ENCODE data around the gene KCTD2.
A peak's percentile ranks its signal among the peaks of the same experiment; 100 is the strongest.

Gene KCTD2

DNA sequence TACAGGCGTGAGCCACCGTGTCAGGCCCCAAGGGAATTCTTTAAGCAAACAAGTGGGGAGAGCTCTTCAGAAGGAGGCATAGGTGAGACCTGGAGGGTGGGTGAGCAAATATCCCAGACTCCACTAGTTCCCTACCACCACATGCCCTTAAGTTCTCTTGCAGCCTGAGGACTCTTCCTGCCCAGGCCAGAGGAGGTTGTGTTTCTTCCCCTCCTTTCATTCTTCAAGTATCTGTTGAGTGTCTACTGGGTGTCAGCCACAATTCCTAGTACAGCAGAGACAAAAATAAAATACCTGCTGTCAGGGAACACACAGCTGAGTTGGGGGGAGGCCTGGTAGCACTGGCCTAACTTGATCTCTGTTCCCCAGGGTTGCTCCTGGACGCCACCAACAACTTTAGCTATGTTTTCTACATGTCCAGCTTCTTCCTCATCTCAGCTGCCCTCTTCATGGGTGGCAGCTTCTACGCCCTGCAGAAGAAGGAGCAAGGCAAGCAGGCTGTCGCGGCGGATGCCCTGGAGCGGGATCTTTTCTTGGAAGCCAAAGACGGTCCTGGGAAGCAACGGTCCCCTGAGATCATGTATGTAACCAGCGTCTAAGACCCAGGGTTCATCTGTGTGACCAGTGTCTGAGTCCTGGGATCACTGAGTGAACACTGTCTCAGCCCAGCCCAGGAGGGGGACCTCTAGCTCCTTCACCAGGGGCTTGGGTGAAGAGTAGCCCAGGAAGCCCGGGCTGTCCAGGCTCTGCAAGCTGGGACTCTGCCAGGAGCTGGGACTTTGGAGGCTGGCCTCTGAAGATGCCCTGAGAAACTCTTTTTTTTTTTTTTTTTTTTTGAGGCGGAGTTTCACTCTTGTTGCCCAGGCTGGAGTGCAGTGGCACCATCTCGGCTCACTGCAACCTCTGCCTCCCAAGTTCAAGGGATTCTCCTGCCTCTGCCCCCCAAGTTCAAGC, 56.9 kb downstream of the KCTD2 start:
- no peak for DNase-seq

DNA sequence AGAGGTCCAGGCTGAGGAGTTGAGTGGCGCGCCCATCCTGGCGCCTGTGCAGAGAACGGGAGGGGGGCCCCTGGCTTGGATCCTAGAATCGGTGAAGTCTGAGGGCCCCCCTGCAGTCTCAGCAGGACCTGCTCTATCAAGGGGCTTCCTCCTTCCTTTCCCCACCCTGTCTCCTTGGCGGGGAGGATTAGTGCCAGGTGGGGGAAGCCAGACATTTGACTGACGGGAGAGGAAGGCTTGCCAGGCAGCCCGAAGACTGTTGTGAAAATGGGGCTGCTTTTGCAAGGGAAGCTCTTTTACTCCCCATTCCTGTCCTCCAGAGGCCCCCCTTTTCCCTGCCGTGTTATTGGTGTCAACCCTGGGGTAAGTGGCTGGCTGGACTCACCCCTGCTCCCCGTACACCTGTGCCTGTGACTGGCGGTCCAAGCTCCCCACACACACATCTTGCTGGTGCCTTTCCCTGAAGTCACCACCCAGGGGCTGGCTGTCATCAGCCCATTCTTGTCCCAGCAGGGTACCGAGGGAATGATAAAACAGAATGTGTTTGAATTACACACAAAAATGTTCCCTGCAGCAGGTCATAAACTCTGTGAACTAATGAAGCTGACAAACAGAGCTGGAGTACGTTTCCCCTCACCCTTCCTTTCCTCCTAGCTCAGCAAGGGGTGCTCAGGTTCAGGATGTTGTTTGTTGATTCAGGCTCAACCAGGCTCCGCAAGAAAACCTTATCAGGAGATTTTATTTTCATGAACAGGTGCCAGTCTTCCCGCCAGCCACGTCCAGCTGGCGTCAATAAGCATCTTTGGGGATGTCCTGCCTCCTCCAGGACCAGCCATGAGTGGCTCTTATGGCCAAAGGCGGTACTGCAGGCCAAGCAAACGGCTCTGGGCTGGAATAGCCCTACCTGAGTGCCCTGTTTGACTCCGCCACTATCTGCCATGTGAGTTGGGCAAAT, 58.4 kb downstream of the KCTD2 start:
- no peak for DNase-seq

DNA sequence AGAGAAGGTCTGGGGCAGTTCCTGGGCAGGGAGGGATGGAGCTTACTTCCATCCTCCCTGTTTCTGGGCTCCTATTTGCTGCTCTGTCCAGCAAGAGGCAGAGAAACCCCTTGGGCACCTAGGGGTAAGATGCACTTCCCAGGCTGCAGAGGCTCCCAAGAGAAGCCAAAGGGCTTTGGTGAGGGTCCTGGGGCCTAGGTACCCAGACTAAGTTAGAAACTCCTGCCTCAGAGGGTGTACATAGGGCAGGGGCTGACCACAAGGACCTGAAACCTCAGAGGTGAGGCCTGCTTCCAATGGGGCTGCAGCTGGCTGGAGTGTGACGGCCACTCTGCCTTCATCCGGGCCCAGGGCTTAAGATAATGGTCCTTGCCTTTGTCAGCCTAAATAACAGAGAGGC, 61.2 kb downstream of the KCTD2 start:
- DNase-seq: no peak

DNA sequence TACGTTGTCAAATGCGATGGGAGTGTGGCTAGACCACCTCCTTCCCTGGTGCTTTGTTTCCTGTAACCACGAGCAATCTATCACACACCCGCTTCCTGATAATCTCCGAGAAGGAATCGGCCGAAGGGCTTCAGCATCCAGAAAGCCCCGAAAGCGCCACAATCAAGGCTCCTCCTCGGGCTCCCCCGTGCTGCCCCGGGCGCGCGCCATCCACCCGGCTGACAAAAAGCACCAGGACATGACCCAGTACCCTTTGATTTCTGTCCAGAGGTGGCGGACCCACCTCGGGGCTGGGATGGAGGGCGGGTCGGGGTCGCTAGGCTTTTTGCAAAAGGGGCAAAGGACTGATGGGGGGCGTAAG, 62.0 kb downstream of the KCTD2 start:
- DNase-seq: no peak

DNA sequence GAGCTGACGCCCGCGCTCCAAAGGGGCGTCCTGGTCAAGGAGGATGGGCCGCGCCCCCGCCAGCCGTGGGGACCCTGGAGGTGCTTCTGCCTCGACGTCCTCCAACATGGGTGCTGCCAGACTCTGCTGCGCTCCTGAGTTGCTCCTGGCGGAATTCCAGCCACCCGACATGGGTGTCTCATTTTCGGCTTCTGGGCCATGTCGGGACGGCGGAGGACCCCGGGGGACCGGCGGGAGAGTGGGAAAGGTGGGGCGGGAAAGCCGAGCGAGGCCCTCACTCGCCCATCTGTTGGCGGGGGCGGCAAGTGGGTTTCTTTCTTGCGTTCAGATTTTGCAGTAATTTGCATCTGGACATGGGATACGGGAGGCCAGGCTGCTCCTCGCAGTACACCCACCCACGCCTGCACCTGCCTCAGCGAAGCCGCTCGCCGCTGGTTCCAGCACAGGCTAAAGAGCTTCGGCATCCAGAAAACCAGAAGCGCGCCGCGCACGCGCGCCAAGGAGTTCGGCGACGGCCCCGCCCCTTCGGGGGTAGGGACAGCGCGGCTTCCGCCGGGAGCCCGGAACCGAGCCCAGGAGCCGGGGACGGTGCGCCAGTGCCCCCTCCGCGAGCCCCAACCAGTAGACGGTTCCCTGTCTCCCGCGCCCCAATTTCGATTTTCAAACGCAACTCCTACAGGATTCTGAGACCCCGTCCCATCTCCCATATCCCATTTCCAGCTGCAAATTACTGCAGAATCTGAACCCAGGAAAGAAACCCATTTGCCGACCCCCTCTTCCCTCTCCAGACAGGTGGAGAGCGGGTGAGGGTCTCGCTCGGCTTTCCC, 62.6 kb downstream of the KCTD2 start, which contains the start of gene ARMC7:
TSS of gene ARMC7 (plus strand) at position 563 of the 827 bp plus-strand sequence. CDS start 320 bp downstream, outside the sequence.
- peak; percentile 48 for DNase-seq

DNA sequence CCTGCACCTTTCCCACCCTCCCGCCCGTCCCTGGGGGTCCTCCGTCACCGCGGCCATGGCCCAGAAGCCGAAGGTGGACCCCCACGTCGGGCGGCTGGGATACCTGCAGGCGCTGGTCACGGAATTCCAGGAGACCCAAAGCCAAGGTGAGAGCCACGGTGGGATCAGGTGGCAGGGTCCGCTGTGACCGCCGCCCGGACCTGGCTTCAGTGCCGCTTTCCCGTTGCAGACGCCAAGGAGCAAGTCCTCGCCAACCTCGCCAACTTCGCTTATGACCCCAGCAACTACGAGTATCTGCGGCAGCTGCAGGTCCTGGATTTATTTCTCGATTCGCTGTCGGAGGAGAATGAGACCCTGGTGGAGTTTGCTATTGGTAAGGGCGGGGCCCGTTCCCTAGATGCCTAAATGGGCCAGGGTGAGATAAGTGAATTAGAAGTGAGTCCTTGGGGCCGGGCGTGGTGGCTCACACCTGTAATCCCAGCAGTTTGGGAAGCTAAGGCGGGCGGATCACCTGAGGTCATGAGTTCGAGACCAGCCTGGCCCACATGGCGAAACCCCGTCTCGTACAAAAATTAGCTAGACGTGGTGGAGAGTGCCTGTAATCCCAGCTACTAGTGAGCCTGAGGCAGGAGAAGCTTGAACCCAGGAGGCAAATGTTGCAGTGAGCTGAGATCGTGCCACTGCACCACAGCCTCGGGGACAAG, 63.4 kb downstream of the KCTD2 start:
- DNase-seq: no peak

DNA sequence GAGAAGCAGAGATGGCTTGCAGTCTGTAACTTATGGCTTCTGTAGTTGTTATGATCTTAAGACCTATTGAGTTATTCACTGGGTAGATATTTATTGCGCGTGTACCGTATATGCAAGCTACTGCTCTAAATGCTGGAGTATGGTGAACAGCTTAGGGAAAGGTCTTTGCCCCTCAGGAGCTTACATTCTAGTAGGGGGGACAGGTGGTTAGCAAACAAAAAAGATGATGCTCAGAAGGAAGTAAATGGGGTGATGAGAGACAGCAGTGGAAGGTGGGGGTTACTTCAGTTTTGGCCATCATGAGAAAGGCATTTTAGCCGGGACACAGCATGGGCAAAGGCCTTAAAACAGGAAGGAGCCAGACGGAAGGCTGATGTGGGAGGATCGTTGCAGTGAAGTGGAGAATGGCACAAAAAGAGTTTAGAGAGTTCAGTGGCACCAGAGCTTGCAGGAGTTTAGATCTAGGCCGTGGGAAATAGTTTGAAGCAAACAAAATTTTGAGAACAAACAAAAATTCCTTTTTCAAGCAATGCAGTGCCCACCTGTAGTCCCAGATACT, 64.8 kb downstream of the KCTD2 start:
- DNase-seq: no peak

DNA sequence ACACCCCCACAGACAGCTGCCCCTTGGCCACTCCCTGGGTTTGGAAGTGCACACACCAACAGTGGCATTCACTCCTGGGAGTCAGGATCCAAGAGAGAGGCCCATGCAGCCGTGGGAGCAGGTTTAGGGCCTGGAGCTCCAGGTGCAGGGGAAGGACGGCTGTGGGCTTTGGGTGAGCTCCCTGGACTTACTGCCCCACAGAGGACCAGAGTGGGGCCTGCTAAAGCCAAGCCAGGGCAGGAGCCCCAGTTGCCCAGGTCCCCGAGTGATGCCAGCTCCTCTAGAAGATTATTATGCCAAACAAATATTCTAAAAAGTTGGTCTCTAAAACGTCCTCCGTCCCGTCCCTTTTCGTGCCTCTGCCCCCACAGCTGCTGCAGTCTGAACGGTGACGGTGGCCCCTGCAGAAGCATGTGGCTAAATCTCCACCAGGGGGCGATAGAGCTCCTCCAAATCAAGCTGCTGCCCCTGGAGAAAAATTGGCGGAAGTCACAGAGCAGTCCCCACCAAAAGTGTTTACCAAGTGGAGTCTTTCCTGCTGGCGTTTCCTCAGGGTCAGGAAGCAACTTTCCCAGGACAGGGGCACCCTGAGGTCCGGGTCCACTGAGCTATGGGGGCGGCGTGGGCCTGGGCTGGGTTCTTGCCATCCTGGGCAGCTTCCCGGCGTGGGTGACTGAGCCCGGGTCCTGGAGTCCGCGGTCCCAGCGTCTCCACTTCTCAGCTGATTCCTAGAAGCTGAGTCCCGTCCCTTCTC, 67.0 kb downstream of the KCTD2 start:
- peak; percentile 54 for DNase-seq

DNA sequence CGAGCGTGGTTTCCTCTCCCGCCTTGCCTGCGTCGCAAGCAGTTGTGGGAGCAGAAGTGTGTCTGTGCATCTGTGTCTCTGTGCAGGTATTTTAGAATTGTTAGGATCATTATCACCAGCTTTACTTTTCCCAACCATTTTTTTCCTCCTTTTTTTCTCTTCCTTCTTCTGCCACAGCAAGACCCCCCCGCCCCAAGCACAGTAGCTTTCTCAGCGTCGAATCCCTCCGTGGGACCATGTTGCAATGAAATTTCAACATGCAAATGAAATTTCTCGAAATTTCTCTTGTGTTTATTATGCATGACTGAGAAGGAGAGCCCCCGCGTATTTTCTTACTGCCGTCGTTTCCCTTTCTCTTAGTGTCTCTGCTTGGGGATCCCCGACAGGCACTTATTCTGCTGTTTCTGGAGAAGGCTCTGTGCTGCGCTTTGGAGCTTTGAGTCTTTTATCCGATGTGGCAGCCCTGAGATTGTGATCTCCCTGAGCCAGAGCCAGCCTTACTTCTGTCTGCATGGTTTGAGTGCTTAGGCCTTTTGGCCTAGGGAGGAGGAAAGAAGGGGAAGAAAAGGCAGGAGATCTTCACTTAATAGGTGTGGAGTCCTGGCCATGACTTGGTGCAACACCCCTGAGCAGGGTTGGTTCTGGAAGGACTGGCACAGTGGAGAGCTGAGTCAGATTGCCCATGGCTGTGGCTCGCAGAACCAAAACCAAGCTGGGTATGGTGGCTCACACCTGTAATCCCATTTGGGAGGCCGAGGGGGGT, 67.7 kb downstream of the KCTD2 start:
- DNase-seq: no peak

All from NCI-H1436 treated with DMSO at 0.1 percent for 48 hours (cell line).